Esophagus muscularis mucosa (tissue), 4 donors: ENCODE results near the gene S100A1. TPM values are rescaled to one million over a fixed set of nuclear protein-coding genes. Genes with fewer than 3 reads are reported as not detected.

Experiments used
- DNase-seq: peaks from one replicate; pipeline ENCODE4 v3.0.0-alpha.2; 2017; ENCODE audit errors: extremely low spot score
- H3K27ac ChIP-seq, 4 donors: fragments of 200-600 bp; sonication (generic); replicated peaks in 1 of 4; 1 replicate in 3 of 4; 2 replicates in 1 of 4; pipeline ENCODE4 v1.5.1; 2016 to 2019; ENCODE audit warnings: mild to moderate bottlenecking in 1 of 4
- H3K27me3 ChIP-seq, 4 donors: fragments of 200-600 bp; sonication (generic); one replicate each; pipeline versions ENCODE4 v1.5.1 to v1.6.0; 2016 to 2019
- H3K36me3 ChIP-seq, 4 donors: fragments of 200-600 bp; sonication (generic); one replicate each; pipeline ENCODE4 v1.5.1; 2016 to 2019
- H3K4me1 ChIP-seq, 4 donors: fragments of 200-600 bp; sonication (generic); one replicate each; pipeline ENCODE4 v1.5.1; 2016 to 2019
- H3K4me3 ChIP-seq, 4 donors: fragments of 200-600 bp; sonication (generic); 1 replicate in 2 of 4; 2 replicates in 2 of 4; pipeline ENCODE4 v1.5.1; 2016 to 2019; ENCODE audit warnings: mild to moderate bottlenecking in 4 of 4, moderate library complexity in 1 of 4
- H3K9me3 ChIP-seq, 4 donors: fragments of 200-600 bp; sonication (generic); 1 replicate in 3 of 4; 2 replicates in 1 of 4; pipeline ENCODE4 v1.5.1; 2016 to 2019
- CTCF ChIP-seq, 3 experiments: fragments of 200-600 bp in 2 of 3; fragments of 450-650 bp in 1 of 3; sonication (generic) in 2 of 3; IDR thresholded peaks; one replicate each; pipeline ENCODE4 v1.5.1; 2017 to 2019; ENCODE audit warnings: antibody characterized with exemption in 3 of 3, mild to moderate bottlenecking in 2 of 3, moderate library complexity in 1 of 3
- EP300 ChIP-seq: sonication (generic); formaldehyde crosslinking; IDR thresholded peaks from one replicate; pipeline ENCODE4 v1.6.1; 2017; ENCODE audit warnings: antibody characterized with exemption
- POLR2A ChIP-seq: fragments of 450-650 bp; IDR thresholded peaks from one replicate; pipeline ENCODE4 v1.6.1; 2017; ENCODE audit warnings: antibody characterized with exemption, moderate library complexity, mild to moderate bottlenecking, low read depth
- POLR2AphosphoS5 ChIP-seq, 2 donors: sonication (generic); formaldehyde crosslinking; IDR thresholded peaks; one replicate each; pipeline ENCODE4 v1.6.1; 2017; ENCODE audit warnings: antibody characterized with exemption in 2 of 2
- WGBS: methylation state at CpG from one replicate; pipeline ENCODE4 v1.1.5; 2018; 5-methylcytosine and 5-hydroxymethylcytosine counted together
- intact Hi-C: fragments of 100-400 bp; cut with DNase I; formaldehyde crosslinking; loops from one replicate; pipeline ENCODE4 v1.15.1; 2023
- total RNA-seq, 4 donors: library from RNA; depleted of rRNA; stranded (reverse); fragments of >200 nt; gene quantifications; one replicate each; pipeline versions ENCODE4 v1.1.0 to v1.2.1, GENCODE V29; 2016

Gene S100A1
- total RNA-seq, 4 donors from 2014 or later: 4.3 to 17.9 (median 9.2) TPM

GRCh38 chr1:153608742-153609584 lies 19.3 kb upstream of the S100A1 start:
- H3K9me3 ChIP-seq: no peaks in the 10 kb centered on the region
- H3K27ac ChIP-seq: peak overlapping the region; percentile 76 to 86 (median 84)
- no peak for DNase-seq
- peaks cover 6 to 36% (median 27%) of the 10 kb centered on the region in 4 donors for H3K36me3 ChIP-seq
- peak overlapping the region; percentile 44 to 54 (median 46) for H3K4me3 ChIP-seq
- 73% methylated on average over 15 of the region's 19 CpGs for WGBS
- H3K27me3 ChIP-seq: no peaks in the 10 kb centered on the region
- H3K4me1 ChIP-seq: peaks cover 37 to 65% (median 54%) of the 10 kb centered on the region in 4 donors
- TF ChIP-seq EP300 (no peak), POLR2AphosphoS5 (IDR thresholded peaks at IDR 0.05) (peak; percentile 81 to 90), POLR2A (peak; percentile 35), CTCF (IDR thresholded peaks at IDR 0.05) (no peak)
- intact Hi-C loops: no loop called here

GRCh38 chr1:153609585-153609907 lies 18.7 kb upstream of the S100A1 start:
- H3K9me3 ChIP-seq: no peaks in the 10 kb centered on the region
- peak overlapping the region; percentile 76 to 86 (median 84) for H3K27ac ChIP-seq
- TF ChIP-seq POLR2AphosphoS5 (IDR thresholded peaks at IDR 0.05): no peak
- no peak for TF ChIP-seq CTCF (IDR thresholded peaks at IDR 0.05)
- no peak for TF ChIP-seq EP300
- no peak for TF ChIP-seq POLR2A
- no peak for DNase-seq
- H3K36me3 ChIP-seq: peaks cover 6 to 34% (median 27%) of the 10 kb centered on the region in 4 donors
- H3K4me3 ChIP-seq: peak overlapping the region; percentile 44 to 54 (median 46)
- 76% methylated on average over 6 of the region's 6 CpGs for WGBS
- H3K4me1 ChIP-seq: peaks cover 37 to 65% (median 54%) of the 10 kb centered on the region in 4 donors
- intact Hi-C loops: no loop called here
- H3K27me3 ChIP-seq: no peaks in the 10 kb centered on the region

- Histone ChIP-seq H3K9me3 (no peaks in the 10 kb centered on the region), H3K27me3 (no peaks in the 10 kb centered on the region), H3K36me3 (peaks cover 6 to 28% (median 25%) of the 10 kb centered on the region in 4 donors), H3K4me1 (peaks cover 37 to 65% (median 54%) of the 10 kb centered on the region in 4 donors), H3K27ac (peak overlapping the region; percentile 76 to 86 (median 84)), H3K4me3 (peak overlapping the region; percentile 12 to 72 (median 66))
- DNase-seq: no peak
- no peak for TF ChIP-seq CTCF (IDR thresholded peaks at IDR 0.05)
- no peak for TF ChIP-seq POLR2AphosphoS5 (IDR thresholded peaks at IDR 0.05)
- TF ChIP-seq EP300: no peak
- TF ChIP-seq POLR2A: no peak
- WGBS: 72% methylated on average over 4 of the region's 4 CpGs
- intact Hi-C loops: loop anchor here (5.0 kb wide), 1 partner anchor 98 kb away; no protein-coding TSS in a partner anchor
Measured at GRCh38 chr1:153610334-153610733, 17.9 kb upstream of the S100A1 start.

GRCh38 chr1:153610811-153611301 lies 17.4 kb upstream of the S100A1 start:
- WGBS: 89% methylated on average over 6 of the region's 7 CpGs
- H3K9me3 ChIP-seq: no peaks in the 10 kb centered on the region
- no peak for DNase-seq
- intact Hi-C loops: loop anchor here (5.0 kb wide), 1 partner anchor 99 kb away; no protein-coding TSS in a partner anchor
- H3K27me3 ChIP-seq: no peaks in the 10 kb centered on the region
- peak overlapping the region; percentile 64 to 72 (median 69) for H3K4me3 ChIP-seq
- peaks cover 6 to 22% (median 20%) of the 10 kb centered on the region in 4 donors for H3K36me3 ChIP-seq
- peaks cover 37 to 66% (median 54%) of the 10 kb centered on the region in 4 donors for H3K4me1 ChIP-seq
- H3K27ac ChIP-seq: peak overlapping the region; percentile 76 to 86 (median 84)
- TF ChIP-seq CTCF (IDR thresholded peaks at IDR 0.05) (no peak), POLR2AphosphoS5 (IDR thresholded peaks at IDR 0.05) (no peak), EP300 (no peak), POLR2A (no peak)
